Coronary artery (tissue), 2 donors: ENCODE data around the gene FUCA2.

Experiments used
- DNase-seq: peaks from one replicate; pipeline ENCODE4 v3.0.0-alpha.2; 2017; ENCODE audit warnings: low spot score
- H3K27ac ChIP-seq, 2 donors: fragments of 200-600 bp; sonication (generic); one replicate each; pipeline ENCODE4 v1.5.1; 2016 to 2019
- H3K4me3 ChIP-seq: fragments of 200-600 bp; sonication (generic); 2 replicates; pipeline ENCODE4 v1.5.1; 2016; ENCODE audit warnings: mild to moderate bottlenecking, moderate library complexity
- CTCF ChIP-seq: fragments of 200-600 bp; sonication (generic); IDR thresholded peaks from one replicate; pipeline ENCODE4 v1.5.1; 2019; ENCODE audit warnings: antibody characterized with exemption

The FUCA2 gene

GRCh38 chr6:143536866-143537691 is 25.6 kb upstream of the FUCA2 start:
- peak; percentile 75 for DNase-seq
- Histone ChIP-seq H3K27ac (peak overlapping the region; percentile 38 to 70), H3K4me3 (peak overlapping the region; percentile 84)
- peak; percentile 37 for TF ChIP-seq CTCF

- DNase-seq = no peak
- H3K27ac ChIP-seq = peak overlapping the region; percentile 32 to 70
- TF ChIP-seq CTCF = no peak
- peak overlapping the region; percentile 84 for H3K4me3 ChIP-seq
These were observed 24.9 kb upstream of the FUCA2 start for GRCh38 chr6:143536461-143536865.

- TF ChIP-seq CTCF = no peak
- no peak for DNase-seq
- H3K27ac ChIP-seq = no peak overlapping the region
- no peak overlapping the region for H3K4me3 ChIP-seq
These were observed 23.7 kb upstream of the FUCA2 start for GRCh38 chr6:143535189-143535614.

- H3K4me3 ChIP-seq = no peak overlapping the region
- TF ChIP-seq CTCF = no peak
- H3K27ac ChIP-seq = no peak overlapping the region
- no peak for DNase-seq
These were observed 20.4 kb upstream of the FUCA2 start for GRCh38 chr6:143531720-143532499.

- no peak for DNase-seq
- Histone ChIP-seq H3K4me3 (no peak overlapping the region), H3K27ac (no peak overlapping the region)
- no peak for TF ChIP-seq CTCF
These were observed 17.6 kb upstream of the FUCA2 start for GRCh38 chr6:143529095-143529494.

- no peak overlapping the region for H3K27ac ChIP-seq
- no peak for DNase-seq
- H3K4me3 ChIP-seq = no peak overlapping the region
- TF ChIP-seq CTCF = no peak
These were observed 16.8 kb upstream of the FUCA2 start for GRCh38 chr6:143528164-143528811.
